C4-2B (cell line): ENCODE data around the gene CXCR2.

Experiments
- H3K27ac ChIP-seq: fragments of 450-650 bp; 2 replicates; pipeline ENCODE4 v1.5.1; 2017
- CTCF ChIP-seq: fragments of 450-650 bp; conservative IDR thresholded peaks from 2 replicates; pipeline ENCODE4 v1.5.1; 2017; ENCODE audit warnings: mild to moderate bottlenecking
- ZFX ChIP-seq: fragments of 450-650 bp; IDR thresholded peaks from 2 replicates; pipeline ENCODE4 v1.6.1; 2017

Gene CXCR2

GRCh38 chr2:218172845-218173244, 47.0 kb downstream of the CXCR2 start:
- no peak for TF ChIP-seq ZFX
- TF ChIP-seq CTCF, result no peak
- H3K27ac ChIP-seq, result no peak overlapping the region

GRCh38 chr2:218179782-218180181, 54.0 kb downstream of the CXCR2 start:
- no peak overlapping the region for H3K27ac ChIP-seq
- TF ChIP-seq ZFX (no peak), CTCF (no peak)

- H3K27ac ChIP-seq, result no peak overlapping the region
- no peak for TF ChIP-seq CTCF
- no peak for TF ChIP-seq ZFX
Observed at GRCh38 chr2:218180467-218181114, 54.8 kb downstream of the CXCR2 start.

GRCh38 chr2:218184331-218184730, 58.5 kb downstream of the CXCR2 start:
- TF ChIP-seq ZFX, result no peak
- TF ChIP-seq CTCF, result no peak
- H3K27ac ChIP-seq, result no peak overlapping the region

- TF ChIP-seq ZFX (no peak), CTCF (peak; percentile 84)
- no peak overlapping the region for H3K27ac ChIP-seq
Observed at GRCh38 chr2:218186355-218186766, 60.5 kb downstream of the CXCR2 start.
